Glutamatergic neuron (in vitro differentiated cells): ENCODE measurements around the gene STK10. TPM values are rescaled to one million over a fixed set of nuclear protein-coding genes. Genes with fewer than 3 reads are reported as not detected.
"Not testable (repeated sequence)": the region's sequence is repeated elsewhere in the genome, so short reads cannot be mapped to it uniquely, and the experiment has no call there.

Experiments used
- DNase-seq: peaks from one replicate; pipeline ENCODE4 v3.0.0; 2022
- H3K27ac Mint-ChIP-seq: one replicate; pipeline ENCODE4 v1.8.0; 2020; ENCODE audit warnings: mild to moderate bottlenecking, mixed read lengths, inconsistent platforms; ENCODE audit not compliant: unreplicated experiment
- H3K27me3 Mint-ChIP-seq: one replicate; pipeline ENCODE4 v1.8.0; 2020; ENCODE audit warnings: mild to moderate bottlenecking, moderate library complexity, mixed read lengths, inconsistent platforms; ENCODE audit not compliant: unreplicated experiment
- H3K36me3 Mint-ChIP-seq: one replicate; pipeline ENCODE4 v1.8.0; 2020; ENCODE audit warnings: mild to moderate bottlenecking, mixed read lengths, inconsistent platforms; ENCODE audit not compliant: unreplicated experiment
- H3K4me1 Mint-ChIP-seq: one replicate; pipeline ENCODE4 v1.8.0; 2020; ENCODE audit warnings: mild to moderate bottlenecking, low read depth, mixed read lengths, inconsistent platforms; ENCODE audit not compliant: unreplicated experiment
- H3K4me3 Mint-ChIP-seq: one replicate; pipeline ENCODE4 v1.8.0; 2020; ENCODE audit warnings: mild to moderate bottlenecking, mixed read lengths, inconsistent platforms; ENCODE audit not compliant: unreplicated experiment
- H3K9me3 Mint-ChIP-seq: one replicate; pipeline ENCODE4 v1.8.0; 2020; ENCODE audit warnings: mild to moderate bottlenecking, moderate library complexity, mixed read lengths, inconsistent platforms; ENCODE audit not compliant: unreplicated experiment
- CTCF ChIP-seq: fragments of 200-600 bp; sonication (generic); IDR thresholded peaks from one replicate; pipeline ENCODE4 v1.5.0; 2021; ENCODE audit not compliant: partially characterized antibody, unreplicated experiment
- total RNA-seq: library from RNA; stranded (reverse); fragmentation: NEBNext Ultra II Directional; extraction: Animal tissue kit (Norgen Biotek cat#: 25700); gene quantifications from one replicate; pipeline ENCODE4 v1.2.1, GENCODE V29; 2021; ENCODE audit not compliant: unreplicated experiment

STK10 gene
- total RNA-seq, 1 donor from 2014 or later = 84.7 TPM

GRCh38 chr5:172031894-172032461 lies 156.0 kb downstream of the STK10 start:
- Mint-ChIP-seq H3K36me3 (peaks cover 20% of the 10 kb centered on the region), H3K4me1 (peaks cover 8% of the 10 kb centered on the region), H3K4me3 (peak overlapping the region; percentile 3), H3K27ac (no peak overlapping the region), H3K9me3 (peaks cover 8% of the 10 kb centered on the region), H3K27me3 (no peaks in the 10 kb centered on the region)
- no peak for DNase-seq
- TF ChIP-seq CTCF = no peak

- Mint-ChIP-seq H3K36me3 (peaks cover 20% of the 10 kb centered on the region), H3K4me1 (peaks cover 8% of the 10 kb centered on the region), H3K9me3 (peaks cover 8% of the 10 kb centered on the region), H3K27ac (no peak overlapping the region), H3K4me3 (no peak overlapping the region), H3K27me3 (no peaks in the 10 kb centered on the region)
- TF ChIP-seq CTCF = no peak
- DNase-seq = no peak
These were observed 158.1 kb downstream of the STK10 start for GRCh38 chr5:172029876-172030275.

GRCh38 chr5:172028167-172028566 lies 159.9 kb downstream of the STK10 start:
- H3K27me3 Mint-ChIP-seq = no peaks in the 10 kb centered on the region
- no peak overlapping the region for H3K4me3 Mint-ChIP-seq
- no peak for DNase-seq

GRCh38 chr5:172020110-172020786 lies 167.8 kb downstream of the STK10 start:
- not testable (repeated sequence) for DNase-seq, H3K4me1 Mint-ChIP-seq, H3K9me3 Mint-ChIP-seq, H3K36me3 Mint-ChIP-seq, H3K4me3 Mint-ChIP-seq, H3K27ac Mint-ChIP-seq, H3K27me3 Mint-ChIP-seq

More at GRCh38 chr5:172028167-172028566, 159.9 kb downstream of the STK10 start:
- Mint-ChIP-seq H3K4me1 (peaks cover 8% of the 10 kb centered on the region), H3K36me3 (peaks cover 25% of the 10 kb centered on the region), H3K27ac (no peak overlapping the region), H3K9me3 (peaks cover 8% of the 10 kb centered on the region)
- no peak for TF ChIP-seq CTCF

- no peak for TF ChIP-seq CTCF
- H3K9me3 Mint-ChIP-seq = peaks cover 2% of the 10 kb centered on the region
- no peak overlapping the region for H3K27ac Mint-ChIP-seq
- H3K4me3 Mint-ChIP-seq = no peak overlapping the region
- no peaks in the 10 kb centered on the region for H3K27me3 Mint-ChIP-seq
- H3K36me3 Mint-ChIP-seq = no peaks in the 10 kb centered on the region
- peaks cover under 1% of the 10 kb centered on the region for H3K4me1 Mint-ChIP-seq
- DNase-seq = no peak
These were observed 172.7 kb downstream of the STK10 start for GRCh38 chr5:172015346-172015745.
